Loucy (cell line): Measurements from ENCODE around the gene ARL11.

Source experiments
- H2AFZ ChIP-seq: fragments of 200-600 bp; sonication (generic); 2 replicates; pipeline ENCODE4 v1.6.0; 2016; ENCODE audit warnings: antibody characterized with exemption, mild to moderate bottlenecking, low read length, moderate library complexity
- H3F3A ChIP-seq: fragments of 200-600 bp; 2 replicates; pipeline ENCODE4 v1.6.0; 2016; ENCODE audit warnings: antibody characterized with exemption, low read depth, mild to moderate bottlenecking
- H3K27me3 ChIP-seq: fragments of 200-600 bp; sonication (generic); 2 replicates; pipeline ENCODE4 v1.6.1; 2014; ENCODE audit warnings: low read length, mild to moderate bottlenecking; ENCODE audit not compliant: insufficient read depth, poor library complexity, severe bottlenecking
- H3K36me3 ChIP-seq: fragments of 200-600 bp; sonication (generic); 2 replicates; pipeline ENCODE4 v1.6.1; 2016; ENCODE audit warnings: low read length; ENCODE audit not compliant: insufficient read depth
- H3K4me1 ChIP-seq: fragments of 200-600 bp; sonication (generic); 2 replicates; pipeline ENCODE4 v1.5.1; 2014; ENCODE audit warnings: low read length, mild to moderate bottlenecking; ENCODE audit not compliant: insufficient read depth, poor library complexity, severe bottlenecking
- H3K4me2 ChIP-seq: fragments of 200-600 bp; sonication (generic); 2 replicates; pipeline ENCODE4 v1.6.0; 2014; ENCODE audit warnings: antibody characterized with exemption, low read length, low read depth, mild to moderate bottlenecking; ENCODE audit not compliant: poor library complexity, severe bottlenecking
- H3K4me3 ChIP-seq: fragments of 200-600 bp; sonication (generic); 2 replicates; pipeline ENCODE4 v1.5.1; 2014; ENCODE audit warnings: low read length, mild to moderate bottlenecking, mixed read lengths; ENCODE audit not compliant: poor library complexity, severe bottlenecking
- H3K79me2 ChIP-seq: fragments of 200-600 bp; sonication (generic); 2 replicates; pipeline ENCODE4 v1.6.1; 2014; ENCODE audit warnings: low read length; ENCODE audit not compliant: insufficient read depth
- H3K9ac ChIP-seq: fragments of 200-600 bp; sonication (generic); 2 replicates; pipeline ENCODE4 v1.6.0; 2014; ENCODE audit warnings: mild to moderate bottlenecking, low read depth, low read length, moderate library complexity; ENCODE audit not compliant: poor library complexity, severe bottlenecking
- H3K9me2 ChIP-seq: fragments of 200-600 bp; sonication (generic); replicated peaks from 2 replicates; pipeline ENCODE4 v1.6.1; 2016; ENCODE audit warnings: low read depth, low read length, mixed read lengths
- H3K9me3 ChIP-seq: fragments of 200-600 bp; sonication (generic); 2 replicates; pipeline ENCODE4 v1.6.1; 2014; ENCODE audit warnings: mild to moderate bottlenecking, antibody characterized with exemption, low read length, low read depth; ENCODE audit not compliant: insufficient read depth
- H4K20me1 ChIP-seq: fragments of 200-600 bp; sonication (generic); 2 replicates; pipeline ENCODE4 v1.6.0; 2014; ENCODE audit warnings: antibody characterized with exemption, low read length, mild to moderate bottlenecking; ENCODE audit not compliant: insufficient read depth, poor library complexity, severe bottlenecking
- CTCF ChIP-seq: fragments of 200-600 bp; sonication (generic); conservative IDR thresholded peaks from 2 replicates; pipeline ENCODE4 v1.5.1; 2014; ENCODE audit warnings: mild to moderate bottlenecking, antibody characterized with exemption, low read length
- EZH2phosphoT487 ChIP-seq: fragments of 200-600 bp; IDR thresholded peaks from 2 replicates; pipeline ENCODE4 v1.6.1; 2018; ENCODE audit warnings: antibody characterized with exemption, mild to moderate bottlenecking, moderate library complexity, borderline replicate concordance

ARL11 gene

GRCh38 chr13:49676581-49677298, 48.4 kb downstream of the ARL11 start:
- Histone ChIP-seq H3K27me3 (no peaks in the 10 kb centered on the region), H3K9me2 (no peaks in the 10 kb centered on the region), H3K79me2 (peaks cover 58% of the 10 kb centered on the region), H3K9me3 (no peaks in the 10 kb centered on the region), H3K4me2 (no peak overlapping the region), H3K9ac (no peak overlapping the region), H3K36me3 (peaks cover 10% of the 10 kb centered on the region; the same call in 1 of the 2 replicates), H3K4me1 (peaks cover under 1% of the 10 kb centered on the region), H3K4me3 (no peak overlapping the region), H3F3A (no peaks in the 10 kb centered on the region), H2AFZ (no peak overlapping the region), H4K20me1 (peaks cover 34% of the 10 kb centered on the region)
- TF ChIP-seq EZH2phosphoT487 (no peak), CTCF (no peak)

GRCh38 chr13:49678191-49678914, 50.0 kb downstream of the ARL11 start:
- H3K27me3 ChIP-seq, result no peaks in the 10 kb centered on the region
- no peak overlapping the region for H3K4me2 ChIP-seq
- peaks cover 38% of the 10 kb centered on the region for H4K20me1 ChIP-seq
- H3F3A ChIP-seq, result no peaks in the 10 kb centered on the region
- peaks cover 10% of the 10 kb centered on the region; the same call in 1 of the 2 replicates for H3K36me3 ChIP-seq
- no peak overlapping the region for H3K9ac ChIP-seq
- H3K79me2 ChIP-seq, result peaks cover 70% of the 10 kb centered on the region
- H3K4me1 ChIP-seq, result peaks cover 3% of the 10 kb centered on the region
- no peak overlapping the region for H3K4me3 ChIP-seq
- no peaks in the 10 kb centered on the region for H3K9me2 ChIP-seq
- no peak overlapping the region for H2AFZ ChIP-seq
- no peaks in the 10 kb centered on the region for H3K9me3 ChIP-seq
- no peak for TF ChIP-seq CTCF
- no peak for TF ChIP-seq EZH2phosphoT487

- no peaks in the 10 kb centered on the region for H3K9me2 ChIP-seq
- no peaks in the 10 kb centered on the region for H3K27me3 ChIP-seq
- no peak overlapping the region for H3K4me2 ChIP-seq
- H3K9ac ChIP-seq, result no peak overlapping the region
- H4K20me1 ChIP-seq, result peaks cover 38% of the 10 kb centered on the region
- peaks cover 7% of the 10 kb centered on the region for H3K4me1 ChIP-seq
- no peak overlapping the region for H3K4me3 ChIP-seq
- no peak overlapping the region for H2AFZ ChIP-seq
- H3K9me3 ChIP-seq, result no peaks in the 10 kb centered on the region
- no peaks in the 10 kb centered on the region for H3F3A ChIP-seq
- H3K79me2 ChIP-seq, result peaks cover 75% of the 10 kb centered on the region
- TF ChIP-seq EZH2phosphoT487 (no peak), CTCF (peak; percentile 65)
- peaks cover 10% of the 10 kb centered on the region; the same call in 1 of the 2 replicates for H3K36me3 ChIP-seq
Observed at GRCh38 chr13:49679246-49679645, 50.9 kb downstream of the ARL11 start.
